ENCODE results near the gene HOXA9. TPM values are rescaled to one million over a fixed set of nuclear protein-coding genes. Genes with fewer than 3 reads are reported as not detected.
A peak's percentile ranks its signal among the peaks of the same experiment; 100 is the strongest.

Gene HOXA9
- total and polyA plus RNA-seq, 2 of the 8 experiments (the other 6 are each of a cell fraction or from before 2014, with no cell fraction given), result not detected

GRCh38 chr7:27191833-27192545, 26.7 kb upstream of the HOXA9 start (continued):
- TF ChIP-seq EZH2 (IDR thresholded peaks at IDR 0.05; ENCODE audit: low read depth, low read length, severe bottlenecking), result peak; percentile 100
- TF ChIP-seq CHD1 (IDR thresholded peaks at IDR 0.05; ENCODE audit: low read depth, low read length), result no peak
- no peak for TF ChIP-seq BACH1 (IDR thresholded peaks at IDR 0.05; ENCODE audit: low read length)

All from H1 (cell line).